Measurements from ENCODE around the gene PRKAG3.

DNA sequence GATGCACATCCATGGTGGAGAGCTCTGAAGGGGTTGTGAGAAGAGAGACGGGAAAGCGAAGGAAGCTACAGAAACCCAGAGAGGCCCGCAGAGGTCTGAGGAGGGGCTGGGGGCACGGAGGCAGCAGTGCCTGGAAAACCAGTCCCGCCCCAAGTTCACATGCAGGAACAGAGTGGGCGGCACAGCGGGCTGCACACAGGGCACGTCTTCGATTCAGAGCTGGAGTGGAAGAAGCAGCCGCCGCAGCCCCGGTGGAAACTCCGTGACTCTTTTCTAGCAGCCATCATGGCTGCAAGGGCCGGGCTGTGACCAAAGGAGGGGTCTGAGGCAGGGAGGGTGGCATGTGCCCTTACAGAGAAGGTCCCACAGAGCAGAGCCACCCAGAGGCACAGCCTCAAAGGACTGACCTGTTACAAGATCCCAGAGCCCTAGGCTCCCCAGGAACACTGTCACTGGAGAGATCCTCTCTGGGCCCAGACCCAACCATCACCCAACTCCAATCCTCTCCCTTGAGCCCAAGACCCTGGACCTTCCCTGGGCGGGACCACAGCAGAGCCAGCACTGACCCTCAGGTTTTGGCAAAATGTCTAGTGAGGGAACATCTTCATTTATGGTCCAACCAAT, 10.7 kb downstream of the PRKAG3 start:
- no peak for TF ChIP-seq POLR2A (IDR thresholded peaks at IDR 0.05; ENCODE audit: low read depth)
- no peak for TF ChIP-seq CTCF (IDR thresholded peaks at IDR 0.05)
- TF ChIP-seq EP300 (IDR thresholded peaks at IDR 0.05): no peak
- TF ChIP-seq POLR2AphosphoS5 (IDR thresholded peaks at IDR 0.05): no peak
